ENCODE data around the gene CD300LD.

CD300LD gene

DNA sequence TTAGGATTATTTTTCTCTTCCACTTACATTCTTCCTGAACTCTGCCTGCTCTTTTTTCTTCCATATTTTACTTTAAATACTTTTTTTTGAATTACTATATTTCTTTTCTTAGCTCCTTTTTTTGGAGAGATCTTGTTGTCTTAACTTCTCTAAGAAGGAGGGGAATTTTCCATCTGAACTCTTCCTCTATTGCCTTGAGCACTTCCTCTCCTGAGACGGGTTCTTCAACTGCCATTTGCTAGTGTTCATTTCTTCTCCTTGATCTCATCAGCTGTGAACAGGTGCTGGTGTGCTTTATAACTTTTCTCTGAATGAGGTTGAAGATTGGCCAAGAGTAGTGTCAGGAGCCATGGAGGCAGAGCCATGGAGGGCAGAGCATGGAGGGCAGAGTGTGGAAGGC is 15.1 kb upstream of the CD300LD start:
- Histone ChIP-seq H3K9ac (ENCODE audit: low read length) (no peak overlapping the region), H3K27me3 (ENCODE audit: insufficient read depth, low read length) (no peaks in the 10 kb centered on the region), H3K79me2 (ENCODE audit: insufficient read depth, low read length) (no peaks in the 10 kb centered on the region), H3F3A (ENCODE audit: insufficient read depth, low read length) (no peaks in the 10 kb centered on the region), H3K4me1 (ENCODE audit: insufficient read depth, low read length, severe bottlenecking) (no peaks in the 10 kb centered on the region), H3K27ac (ENCODE audit: low read depth, low read length, poor library complexity, severe bottlenecking) (no peak overlapping the region), H3K9me2 (ENCODE audit: low read depth, low read length) (no peaks in the 10 kb centered on the region), H4K20me1 (ENCODE audit: insufficient read depth, low read length) (no peaks in the 10 kb centered on the region), H3K4me3 (ENCODE audit: low read depth, low read length, poor library complexity, severe bottlenecking) (no peak overlapping the region), H2AFZ (ENCODE audit: low read length) (no peak overlapping the region), H3K36me3 (ENCODE audit: insufficient read depth, low read length) (no peaks in the 10 kb centered on the region), H3K9me3 (ENCODE audit: low read length) (no peaks in the 10 kb centered on the region), H3K4me2 (ENCODE audit: low read length) (no peak overlapping the region)
- no peak for TF ChIP-seq EZH2 (IDR thresholded peaks at IDR 0.05; ENCODE audit: borderline replicate concordance, low read length)
- TF ChIP-seq, protein P1, sequence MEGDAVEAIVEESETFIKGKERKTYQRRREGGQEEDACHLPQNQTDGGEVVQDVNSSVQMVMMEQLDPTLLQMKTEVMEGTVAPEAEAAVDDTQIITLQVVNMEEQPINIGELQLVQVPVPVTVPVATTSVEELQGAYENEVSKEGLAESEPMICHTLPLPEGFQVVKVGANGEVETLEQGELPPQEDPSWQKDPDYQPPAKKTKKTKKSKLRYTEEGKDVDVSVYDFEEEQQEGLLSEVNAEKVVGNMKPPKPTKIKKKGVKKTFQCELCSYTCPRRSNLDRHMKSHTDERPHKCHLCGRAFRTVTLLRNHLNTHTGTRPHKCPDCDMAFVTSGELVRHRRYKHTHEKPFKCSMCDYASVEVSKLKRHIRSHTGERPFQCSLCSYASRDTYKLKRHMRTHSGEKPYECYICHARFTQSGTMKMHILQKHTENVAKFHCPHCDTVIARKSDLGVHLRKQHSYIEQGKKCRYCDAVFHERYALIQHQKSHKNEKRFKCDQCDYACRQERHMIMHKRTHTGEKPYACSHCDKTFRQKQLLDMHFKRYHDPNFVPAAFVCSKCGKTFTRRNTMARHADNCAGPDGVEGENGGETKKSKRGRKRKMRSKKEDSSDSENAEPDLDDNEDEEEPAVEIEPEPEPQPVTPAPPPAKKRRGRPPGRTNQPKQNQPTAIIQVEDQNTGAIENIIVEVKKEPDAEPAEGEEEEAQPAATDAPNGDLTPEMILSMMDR (IDR thresholded peaks at IDR 0.05; ENCODE audit: low read length), result no peak

DNA sequence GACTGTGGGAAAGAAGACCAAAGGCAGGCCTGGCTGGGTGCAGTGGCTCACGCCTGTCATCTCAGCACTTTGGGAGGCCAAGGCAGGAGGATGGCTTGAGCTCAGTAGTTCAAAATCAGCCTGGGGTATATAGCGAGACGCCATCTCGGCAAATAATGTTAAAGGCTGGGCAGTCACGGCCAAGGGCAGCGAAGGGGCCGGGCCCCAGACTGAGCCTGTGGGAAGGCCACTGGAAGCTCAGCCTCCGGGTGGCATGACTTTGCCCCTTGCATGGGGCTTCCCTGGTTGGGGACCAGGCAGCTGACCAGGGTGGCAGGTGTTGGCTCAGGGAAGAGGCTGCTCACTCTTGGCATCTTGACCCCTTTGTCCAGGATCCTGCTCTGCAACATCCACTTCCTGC is 14.0 kb upstream of the CD300LD start:
- no peak overlapping the region for H3K4me2 ChIP-seq (ENCODE audit: low read length)
- H4K20me1 ChIP-seq (ENCODE audit: insufficient read depth, low read length), result no peaks in the 10 kb centered on the region
- no peak overlapping the region for H3K9ac ChIP-seq (ENCODE audit: low read length)
- no peaks in the 10 kb centered on the region for H3K79me2 ChIP-seq (ENCODE audit: insufficient read depth, low read length)
- no peaks in the 10 kb centered on the region for H3K27me3 ChIP-seq (ENCODE audit: insufficient read depth, low read length)
- H3K9me3 ChIP-seq (ENCODE audit: low read length), result no peaks in the 10 kb centered on the region
- H3F3A ChIP-seq (ENCODE audit: insufficient read depth, low read length), result no peaks in the 10 kb centered on the region
- H3K4me3 ChIP-seq (ENCODE audit: low read depth, low read length, poor library complexity, severe bottlenecking), result no peak overlapping the region
- H3K27ac ChIP-seq (ENCODE audit: low read depth, low read length, poor library complexity, severe bottlenecking), result no peak overlapping the region
- no peaks in the 10 kb centered on the region for H3K36me3 ChIP-seq (ENCODE audit: insufficient read depth, low read length)
- no peaks in the 10 kb centered on the region for H3K9me2 ChIP-seq (ENCODE audit: low read depth, low read length)
- no peak overlapping the region for H2AFZ ChIP-seq (ENCODE audit: low read length)
- TF ChIP-seq, protein P1 (IDR thresholded peaks at IDR 0.05; ENCODE audit: low read length), result no peak
- TF ChIP-seq EZH2 (IDR thresholded peaks at IDR 0.05; ENCODE audit: borderline replicate concordance, low read length), result no peak
- no peaks in the 10 kb centered on the region for H3K4me1 ChIP-seq (ENCODE audit: insufficient read depth, low read length, severe bottlenecking)

DNA sequence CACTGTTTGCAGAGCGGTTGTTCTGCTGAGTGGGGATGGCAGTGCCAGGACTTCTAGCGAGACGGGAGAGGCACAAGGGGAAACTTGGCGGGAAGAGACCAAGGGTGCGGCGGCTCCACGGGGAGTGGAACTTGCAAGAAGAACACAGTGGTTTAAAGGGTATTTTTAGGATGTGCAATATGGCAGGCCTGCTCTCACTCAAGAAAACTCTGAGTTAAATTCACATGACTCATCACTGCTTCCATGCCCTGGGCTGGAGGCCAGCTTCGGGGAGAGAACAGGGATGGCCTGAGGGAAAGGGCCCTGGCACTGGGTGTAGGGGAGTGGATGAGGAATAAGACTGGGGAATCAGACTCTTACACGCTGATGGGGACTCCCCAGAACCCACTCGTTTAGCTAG is 13.3 kb upstream of the CD300LD start:
- TF ChIP-seq EZH2 (IDR thresholded peaks at IDR 0.05; ENCODE audit: borderline replicate concordance, low read length), result no peak
- TF ChIP-seq, protein P1 (IDR thresholded peaks at IDR 0.05; ENCODE audit: low read length), result no peak
- H3K9ac ChIP-seq (ENCODE audit: low read length), result no peak overlapping the region
- H3K36me3 ChIP-seq (ENCODE audit: insufficient read depth, low read length), result no peaks in the 10 kb centered on the region
- no peaks in the 10 kb centered on the region for H3K4me1 ChIP-seq (ENCODE audit: insufficient read depth, low read length, severe bottlenecking)
- H3K4me2 ChIP-seq (ENCODE audit: low read length), result no peak overlapping the region
- H3K27me3 ChIP-seq (ENCODE audit: insufficient read depth, low read length), result no peaks in the 10 kb centered on the region
- no peak overlapping the region for H2AFZ ChIP-seq (ENCODE audit: low read length)
- no peaks in the 10 kb centered on the region for H3K9me2 ChIP-seq (ENCODE audit: low read depth, low read length)
- H3K27ac ChIP-seq (ENCODE audit: low read depth, low read length, poor library complexity, severe bottlenecking), result no peak overlapping the region
- H3K9me3 ChIP-seq (ENCODE audit: low read length), result no peaks in the 10 kb centered on the region
- no peaks in the 10 kb centered on the region for H4K20me1 ChIP-seq (ENCODE audit: insufficient read depth, low read length)
- no peak overlapping the region for H3K4me3 ChIP-seq (ENCODE audit: low read depth, low read length, poor library complexity, severe bottlenecking)
- no peaks in the 10 kb centered on the region for H3F3A ChIP-seq (ENCODE audit: insufficient read depth, low read length)
- H3K79me2 ChIP-seq (ENCODE audit: insufficient read depth, low read length), result no peaks in the 10 kb centered on the region
